Adrenal gland (tissue), 5 donors: Measurements from ENCODE around the gene GRB14.

Experiments
- POLR2A ChIP-seq, 2 donors: fragments of 450-650 bp; IDR thresholded peaks; one replicate each; pipeline ENCODE4 v1.6.1; 2017; ENCODE audit warnings: antibody characterized with exemption in 2 of 2, mild to moderate bottlenecking in 2 of 2, moderate library complexity in 1 of 2
- TF ChIP-seq, protein P1 (sequence below), 6 experiments: fragments of 450-650 bp in 4 of 6; fragments of 200-600 bp in 2 of 6; sonication (generic) in 1 of 6; IDR thresholded peaks; 1 replicate in 5 of 6; 2 replicates in 1 of 6; pipeline versions ENCODE4 v1.5.1 to v1.8.0; 2016 to 2021; ENCODE audit warnings: antibody characterized with exemption in 6 of 6, mild to moderate bottlenecking in 2 of 6, moderate library complexity in 1 of 6
- donor health status: DM: no; HTN: no; CAD: no.

GRCh38 chr2:164642268-164642667 lies 21.0 kb upstream of the GRB14 start:
- no peak for TF ChIP-seq POLR2A (IDR thresholded peaks at IDR 0.05)
- TF ChIP-seq, protein P1, sequence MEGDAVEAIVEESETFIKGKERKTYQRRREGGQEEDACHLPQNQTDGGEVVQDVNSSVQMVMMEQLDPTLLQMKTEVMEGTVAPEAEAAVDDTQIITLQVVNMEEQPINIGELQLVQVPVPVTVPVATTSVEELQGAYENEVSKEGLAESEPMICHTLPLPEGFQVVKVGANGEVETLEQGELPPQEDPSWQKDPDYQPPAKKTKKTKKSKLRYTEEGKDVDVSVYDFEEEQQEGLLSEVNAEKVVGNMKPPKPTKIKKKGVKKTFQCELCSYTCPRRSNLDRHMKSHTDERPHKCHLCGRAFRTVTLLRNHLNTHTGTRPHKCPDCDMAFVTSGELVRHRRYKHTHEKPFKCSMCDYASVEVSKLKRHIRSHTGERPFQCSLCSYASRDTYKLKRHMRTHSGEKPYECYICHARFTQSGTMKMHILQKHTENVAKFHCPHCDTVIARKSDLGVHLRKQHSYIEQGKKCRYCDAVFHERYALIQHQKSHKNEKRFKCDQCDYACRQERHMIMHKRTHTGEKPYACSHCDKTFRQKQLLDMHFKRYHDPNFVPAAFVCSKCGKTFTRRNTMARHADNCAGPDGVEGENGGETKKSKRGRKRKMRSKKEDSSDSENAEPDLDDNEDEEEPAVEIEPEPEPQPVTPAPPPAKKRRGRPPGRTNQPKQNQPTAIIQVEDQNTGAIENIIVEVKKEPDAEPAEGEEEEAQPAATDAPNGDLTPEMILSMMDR (IDR thresholded peaks at IDR 0.05): no peak
